ENCODE data around the gene PRSS57. TPM values are rescaled to one million over a fixed set of nuclear protein-coding genes. Genes with fewer than 3 reads are reported as not detected.

The PRSS57 gene
- total and polyA plus RNA-seq, 2 of the 4 experiments (the other 2 are of a cell fraction): not detected

DNA sequence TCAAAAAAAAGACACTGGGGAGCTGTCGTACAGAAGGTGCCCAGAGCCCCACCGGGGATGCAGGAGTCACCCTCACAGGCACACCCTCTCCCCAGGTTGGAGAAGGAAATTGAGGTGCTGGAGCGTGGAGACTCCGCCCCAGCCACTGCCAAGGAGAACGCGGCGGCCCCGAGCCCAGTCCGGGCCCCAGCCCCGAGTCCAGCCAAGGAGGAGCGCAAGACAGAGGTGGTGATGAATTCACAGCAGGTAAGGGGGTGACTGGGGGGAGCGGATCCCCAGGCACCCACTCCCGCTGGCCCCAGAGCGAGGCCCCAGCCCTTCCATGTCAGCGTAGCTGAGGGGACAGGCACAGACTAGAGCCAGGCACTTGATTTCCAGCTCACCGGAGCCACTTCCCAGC lies 35.7 kb upstream of the PRSS57 start:
- ChIA-PET CTCF (no interaction called here), POLR2A (ENCODE audit: unreplicated experiment) (no interaction called here)
- DNase-seq (no peak), ATAC-seq (ENCODE audit: low read depth) (no peak)
- in situ Hi-C loops (cut with MboI; ENCODE audit: low sequenced_read_pairs): loop anchor here (5.0 kb wide), 2 partner anchors 64 to 144 kb away; partner anchors contain the start of gene HCN2
- TF ChIP-seq RAD21 (IDR thresholded peaks at IDR 0.05; ENCODE audit: low read length) (no peak), POLR2A (IDR thresholded peaks at IDR 0.05; ENCODE audit: low read depth, low read length) (no peak), BHLHE40 (IDR thresholded peaks at IDR 0.05; ENCODE audit: low read depth, low read length) (no peak)
- TF ChIP-seq, protein P1, sequence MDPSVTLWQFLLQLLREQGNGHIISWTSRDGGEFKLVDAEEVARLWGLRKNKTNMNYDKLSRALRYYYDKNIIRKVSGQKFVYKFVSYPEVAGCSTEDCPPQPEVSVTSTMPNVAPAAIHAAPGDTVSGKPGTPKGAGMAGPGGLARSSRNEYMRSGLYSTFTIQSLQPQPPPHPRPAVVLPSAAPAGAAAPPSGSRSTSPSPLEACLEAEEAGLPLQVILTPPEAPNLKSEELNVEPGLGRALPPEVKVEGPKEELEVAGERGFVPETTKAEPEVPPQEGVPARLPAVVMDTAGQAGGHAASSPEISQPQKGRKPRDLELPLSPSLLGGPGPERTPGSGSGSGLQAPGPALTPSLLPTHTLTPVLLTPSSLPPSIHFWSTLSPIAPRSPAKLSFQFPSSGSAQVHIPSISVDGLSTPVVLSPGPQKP (IDR thresholded peaks at IDR 0.05; ENCODE audit: borderline replicate concordance, low read depth, low read length): no peak
- Histone ChIP-seq H3K14ac (replicated peaks; ENCODE audit: low read depth, low read length) (no peak overlapping the region), H3K36me3 (ENCODE audit: control insufficient read depth, insufficient read depth, low read length) (peaks cover 14% of the 10 kb centered on the region), H4K91ac (ENCODE audit: insufficient read depth, low read depth, low read length) (no peak overlapping the region), H3K4ac (ENCODE audit: low read depth, low read length) (no peak overlapping the region), H3K9me1 (ENCODE audit: insufficient read depth, low read length) (no peaks in the 10 kb centered on the region), H2BK5ac (ENCODE audit: low read depth, low read length, poor library complexity, severe bottlenecking) (no peak overlapping the region), H3K9ac (ENCODE audit: low read depth, low read length) (no peak overlapping the region), H3K27ac (ENCODE audit: insufficient read depth, low read length) (no peak overlapping the region), H2BK15ac (ENCODE audit: low read depth, low read length) (no peak overlapping the region), H4K8ac (ENCODE audit: low read depth in 2 of 2, low read length in 2 of 2) (no peak overlapping the region), H3K79me1 (ENCODE audit: low read depth in 1 of 2, low read length in 2 of 2) (no peaks in the 10 kb centered on the region), H3K23ac (ENCODE audit: low read depth, low read length) (no peak overlapping the region), H4K20me1 (ENCODE audit: insufficient read depth, low read length) (no peaks in the 10 kb centered on the region), H3K4me2 (ENCODE audit: low read depth, low read length) (no peak overlapping the region), H2AK5ac (ENCODE audit: low read depth, low read length) (no peak overlapping the region), H2BK20ac (ENCODE audit: low read depth, low read length) (no peak overlapping the region), H3K27me3 (ENCODE audit: control insufficient read depth, insufficient read depth, low read length) (no peaks in the 10 kb centered on the region), H2BK120ac (ENCODE audit: low read depth, low read length) (no peak overlapping the region), H3K18ac (ENCODE audit: low read depth, low read length) (no peak overlapping the region), H3K4me1 (ENCODE audit: control insufficient read depth, insufficient read depth, low read length) (no peaks in the 10 kb centered on the region), H3K56ac (ENCODE audit: extremely low read depth, insufficient read depth, low read length) (no peak overlapping the region), H3K4me3 (ENCODE audit: insufficient read depth, low read depth, low read length) (no peak overlapping the region), H2AFZ (replicated peaks; ENCODE audit: low read length, poor library complexity) (no peak overlapping the region), H2AK9ac (replicated peaks; ENCODE audit: low read depth, low read length, poor library complexity) (no peak overlapping the region), H3K9me3 (ENCODE audit: control insufficient read depth, insufficient read depth, low read length) (no peaks in the 10 kb centered on the region), H4K5ac (ENCODE audit: low read depth, low read length) (no peak overlapping the region)
- no TSS peak for BruUV-seq (replicated peaks)
- WGBS, 2 experiments (ENCODE audit: extremely low coverage in 2 of 2, insufficient read length in 1 of 2): 80% methylated on average over 1 of the region's 16 CpGs; no CpG with 5 or more reads in 1 of the 2 experiments
- intact Hi-C loops (cut with micrococcal nuclease): no loop called here
- dilution Hi-C loops (cut with HindIII; ENCODE audit: low sequenced_read_pairs, unreplicated experiment): no loop called here

All from IMR-90 (cell line).